ENCODE results near the gene GPC5.

DNA sequence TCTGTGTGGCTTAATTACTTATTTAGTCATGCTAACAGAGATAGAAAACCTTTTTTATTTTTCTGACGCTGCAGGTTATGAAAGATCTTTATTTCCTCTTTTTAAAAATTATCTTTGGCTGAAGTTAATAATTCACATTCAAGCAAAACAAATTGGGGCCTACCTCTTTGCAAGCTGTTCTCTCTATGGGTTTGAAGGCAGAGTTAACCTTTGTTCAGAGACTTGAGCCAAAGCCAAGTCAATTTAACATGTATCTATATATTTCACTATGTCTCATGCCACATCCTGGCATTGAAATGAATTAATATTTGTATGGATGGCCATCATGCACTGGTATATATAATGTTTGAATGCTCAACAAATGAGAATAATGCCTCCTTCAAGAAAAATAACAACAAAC lies 1150.9 kb downstream of the GPC5 start:
- TF ChIP-seq, protein P1, sequence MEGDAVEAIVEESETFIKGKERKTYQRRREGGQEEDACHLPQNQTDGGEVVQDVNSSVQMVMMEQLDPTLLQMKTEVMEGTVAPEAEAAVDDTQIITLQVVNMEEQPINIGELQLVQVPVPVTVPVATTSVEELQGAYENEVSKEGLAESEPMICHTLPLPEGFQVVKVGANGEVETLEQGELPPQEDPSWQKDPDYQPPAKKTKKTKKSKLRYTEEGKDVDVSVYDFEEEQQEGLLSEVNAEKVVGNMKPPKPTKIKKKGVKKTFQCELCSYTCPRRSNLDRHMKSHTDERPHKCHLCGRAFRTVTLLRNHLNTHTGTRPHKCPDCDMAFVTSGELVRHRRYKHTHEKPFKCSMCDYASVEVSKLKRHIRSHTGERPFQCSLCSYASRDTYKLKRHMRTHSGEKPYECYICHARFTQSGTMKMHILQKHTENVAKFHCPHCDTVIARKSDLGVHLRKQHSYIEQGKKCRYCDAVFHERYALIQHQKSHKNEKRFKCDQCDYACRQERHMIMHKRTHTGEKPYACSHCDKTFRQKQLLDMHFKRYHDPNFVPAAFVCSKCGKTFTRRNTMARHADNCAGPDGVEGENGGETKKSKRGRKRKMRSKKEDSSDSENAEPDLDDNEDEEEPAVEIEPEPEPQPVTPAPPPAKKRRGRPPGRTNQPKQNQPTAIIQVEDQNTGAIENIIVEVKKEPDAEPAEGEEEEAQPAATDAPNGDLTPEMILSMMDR (IDR thresholded peaks at IDR 0.05 in 4 of 5, conservative IDR thresholded peaks at IDR 0.05 in 1 of 5), result no peak
- TF ChIP-seq POLR2A (IDR thresholded peaks at IDR 0.05), result no peak

All from gastrocnemius medialis (tissue), 4 donors.